Measurements from ENCODE around the gene EME1.
"Not testable (repeated sequence)": the region's sequence is repeated elsewhere in the genome, so short reads cannot be mapped to it uniquely, and the experiment has no call there.

The EME1 gene

DNA sequence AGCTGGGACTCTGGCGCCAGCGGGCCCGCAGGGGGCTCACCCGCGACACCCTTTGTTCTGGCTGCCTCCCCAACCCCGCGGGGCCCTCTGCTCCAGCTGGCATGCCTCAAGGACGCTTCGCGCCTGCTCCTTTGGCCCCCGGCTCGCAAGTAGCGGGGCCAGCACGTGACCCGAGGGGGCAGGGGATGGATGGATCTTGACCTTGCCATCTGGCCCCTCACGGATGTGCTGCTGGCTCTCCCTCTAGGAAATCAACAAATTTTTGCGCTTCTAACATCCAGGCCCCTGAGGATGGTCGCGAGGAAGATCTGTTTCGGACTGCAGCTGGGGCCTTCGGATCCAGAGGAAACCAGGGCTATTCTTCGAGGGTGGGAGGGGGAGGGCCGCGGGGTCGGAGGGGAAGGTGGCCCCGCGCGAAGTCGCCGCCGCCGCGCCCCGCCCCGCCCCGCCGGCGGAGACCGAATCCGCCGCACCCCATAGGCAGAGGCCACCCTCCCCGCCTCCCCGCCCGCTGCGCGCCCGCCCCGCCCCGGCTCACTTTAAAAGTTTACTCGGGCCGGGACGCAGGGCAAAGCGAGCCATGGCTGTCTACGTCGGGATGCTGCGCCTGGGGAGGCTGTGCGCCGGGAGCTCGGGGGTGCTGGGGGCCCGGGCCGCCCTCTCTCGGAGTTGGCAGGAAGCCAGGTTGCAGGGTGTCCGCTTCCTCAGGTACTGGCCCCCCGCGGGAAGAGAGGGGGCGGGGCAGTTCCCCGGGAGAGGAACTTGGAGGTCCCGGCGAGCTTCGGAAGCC lies 52.8 kb downstream of the EME1 start, which contains the start of gene ACSF2:
ACSF2 (plus strand) TSS at position 537 of the 790 bp plus-strand sequence; CDS start at position 581, 44 bp downstream.
- DNase-seq (ENCODE audit: low spot score), result peak; percentile 68

DNA sequence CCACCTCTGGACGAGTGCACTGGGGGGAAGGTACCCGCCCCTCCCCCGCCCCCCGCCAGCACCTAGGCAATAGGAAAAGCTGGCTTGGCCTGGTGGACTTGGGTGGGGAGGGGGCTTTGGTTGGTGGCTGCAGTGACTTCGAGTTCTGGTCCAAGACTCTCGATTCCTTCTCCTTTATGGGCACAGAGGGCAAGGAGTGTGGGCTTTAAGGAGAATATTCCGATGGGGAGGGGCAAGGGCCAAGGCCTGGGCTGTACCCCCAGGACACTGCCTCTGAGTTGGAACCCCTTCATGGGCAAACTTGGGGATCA lies 53.4 kb downstream of the EME1 start:
- DNase-seq (ENCODE audit: low spot score), result no peak

DNA sequence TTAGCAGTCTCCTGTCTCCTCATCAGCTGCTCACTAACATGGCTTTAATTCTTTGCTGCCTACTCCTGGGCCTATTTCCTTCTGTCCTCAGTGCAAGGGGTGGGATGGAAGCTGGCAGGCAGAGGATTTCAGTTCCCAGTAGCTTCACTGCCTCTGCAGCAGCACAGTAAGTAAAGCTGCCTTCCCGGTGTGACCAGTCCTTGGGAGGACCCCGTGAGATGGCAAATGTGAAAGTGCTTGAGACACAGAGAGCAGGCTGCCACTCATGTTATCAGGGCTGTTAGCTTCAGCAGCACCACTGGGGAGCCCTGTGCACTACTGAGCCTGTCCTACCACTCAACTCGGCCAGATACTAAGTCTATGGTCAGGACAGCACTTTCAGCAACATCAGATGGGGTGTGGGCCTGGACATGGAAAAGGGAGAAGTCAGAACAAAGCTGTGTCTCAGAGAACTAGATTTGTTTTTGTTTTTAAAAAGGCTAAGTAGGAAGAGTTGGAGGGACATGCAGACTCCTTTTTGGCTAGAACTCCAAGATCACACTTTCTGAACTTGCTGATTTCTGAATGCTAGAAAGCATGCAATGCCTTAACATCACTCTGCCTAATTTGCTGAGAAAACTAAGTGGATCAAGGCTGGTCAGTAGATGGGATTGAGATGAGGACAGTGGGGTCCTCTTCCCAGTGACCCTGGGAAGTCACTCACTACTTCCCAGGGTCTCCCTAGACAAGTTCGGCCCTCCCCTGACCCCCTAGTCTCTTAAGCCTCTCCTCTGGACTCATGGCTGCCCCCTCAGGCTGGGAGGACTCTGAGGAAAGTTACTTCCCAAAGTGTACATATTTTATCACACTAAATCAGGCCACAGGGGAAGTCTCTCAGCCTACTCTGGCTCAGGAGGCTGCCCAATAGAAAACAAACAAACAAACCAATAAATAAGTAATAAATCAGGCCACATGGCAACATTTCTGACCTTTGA lies 54.1 kb downstream of the EME1 start:
- peak; percentile 46 for DNase-seq (ENCODE audit: low spot score)

DNA sequence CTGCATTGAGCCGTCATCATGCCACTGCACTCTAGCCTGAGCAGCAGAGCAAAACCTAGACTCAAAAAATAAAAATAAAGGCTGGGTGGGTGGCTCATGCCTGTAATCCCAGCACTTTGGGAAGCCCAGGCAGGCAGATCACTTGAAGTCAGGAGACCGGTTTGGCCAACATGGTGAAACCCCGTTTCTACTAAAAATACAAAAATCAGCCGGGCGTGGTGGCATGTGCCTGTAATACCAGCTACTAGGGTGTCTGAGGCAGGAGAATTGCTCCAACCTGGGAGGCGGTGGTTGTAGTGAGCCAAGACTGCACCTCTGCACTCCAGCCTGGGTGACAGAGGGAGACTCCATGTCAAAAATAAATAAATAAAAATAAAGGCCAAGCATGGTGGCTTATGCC lies 55.1 kb downstream of the EME1 start:
- DNase-seq (ENCODE audit: low spot score), result not testable (repeated sequence)

DNA sequence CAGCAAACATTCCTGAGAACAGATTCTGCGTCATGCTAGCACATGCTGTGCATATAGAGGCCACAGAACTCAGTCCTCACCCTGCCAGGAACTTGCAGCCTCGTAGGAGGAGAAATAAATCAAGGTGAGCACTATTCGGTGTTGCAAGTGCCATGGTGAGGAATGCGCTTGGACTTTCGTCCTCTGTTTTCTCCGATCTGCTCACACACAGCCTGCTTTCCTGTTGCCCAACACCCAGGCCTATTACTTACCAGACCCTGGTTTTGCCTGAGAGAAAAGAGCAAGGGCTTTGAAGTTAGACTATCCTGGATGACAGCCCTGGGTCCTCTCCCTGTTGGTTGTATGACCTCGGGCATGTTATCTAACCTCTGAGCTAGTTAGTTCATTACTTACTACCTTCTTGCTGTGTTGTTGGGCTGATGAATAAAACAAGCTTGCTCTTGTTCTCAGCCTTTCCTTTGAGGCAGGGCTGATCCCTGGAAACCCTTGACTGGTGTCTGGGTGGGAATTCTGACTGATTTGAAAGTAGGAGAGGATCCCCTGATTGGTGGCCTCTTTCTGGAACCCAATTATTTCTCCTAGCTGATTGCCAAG lies 55.9 kb downstream of the EME1 start:
- no peak for DNase-seq (ENCODE audit: low spot score)

DNA sequence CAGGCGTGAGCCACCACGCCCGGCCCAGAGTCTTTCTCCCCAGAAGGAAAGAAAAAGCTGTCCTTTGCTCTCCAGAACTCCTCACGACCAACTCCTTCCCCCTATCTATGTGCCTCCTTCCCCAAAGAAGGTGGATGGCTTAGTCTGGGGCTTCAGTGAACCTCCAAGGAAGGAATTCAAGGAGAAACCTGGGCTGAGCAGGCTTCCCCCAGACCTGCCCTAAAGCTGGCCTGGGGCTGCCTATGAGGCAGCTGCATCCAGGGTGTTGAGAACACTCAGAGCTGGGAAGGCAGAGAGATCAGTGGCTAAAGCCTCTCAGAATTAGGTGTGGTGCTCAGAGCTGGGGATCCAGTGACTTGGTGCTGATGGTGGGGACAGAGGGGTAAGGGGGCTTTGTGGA lies 56.8 kb downstream of the EME1 start:
- DNase-seq (ENCODE audit: low spot score), result no peak
